Measurements from ENCODE around the gene DNHD1.
A peak's percentile ranks its signal among the peaks of the same experiment; 100 is the strongest.

The DNHD1 gene

DNA sequence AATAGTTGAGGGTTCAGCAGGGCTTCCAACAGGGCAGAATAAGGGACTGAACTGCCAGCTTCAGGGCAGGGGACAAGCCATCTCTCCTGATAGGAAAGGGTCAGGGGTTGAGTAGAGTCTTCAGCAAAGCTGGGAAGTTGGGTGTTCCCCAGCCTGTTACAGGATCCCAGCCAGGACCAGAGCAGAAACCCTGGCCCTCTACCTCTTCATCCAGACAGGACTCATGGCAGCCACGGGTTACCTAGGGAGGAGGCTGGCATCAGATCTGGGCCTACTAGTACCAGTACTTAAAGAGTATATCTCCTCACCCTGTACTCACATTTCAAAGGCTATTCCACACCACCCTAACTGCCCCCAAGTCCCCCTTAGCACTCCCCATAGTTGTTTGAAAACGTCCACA is 117.4 kb downstream of the DNHD1 start:
- TF ChIP-seq, protein P1, sequence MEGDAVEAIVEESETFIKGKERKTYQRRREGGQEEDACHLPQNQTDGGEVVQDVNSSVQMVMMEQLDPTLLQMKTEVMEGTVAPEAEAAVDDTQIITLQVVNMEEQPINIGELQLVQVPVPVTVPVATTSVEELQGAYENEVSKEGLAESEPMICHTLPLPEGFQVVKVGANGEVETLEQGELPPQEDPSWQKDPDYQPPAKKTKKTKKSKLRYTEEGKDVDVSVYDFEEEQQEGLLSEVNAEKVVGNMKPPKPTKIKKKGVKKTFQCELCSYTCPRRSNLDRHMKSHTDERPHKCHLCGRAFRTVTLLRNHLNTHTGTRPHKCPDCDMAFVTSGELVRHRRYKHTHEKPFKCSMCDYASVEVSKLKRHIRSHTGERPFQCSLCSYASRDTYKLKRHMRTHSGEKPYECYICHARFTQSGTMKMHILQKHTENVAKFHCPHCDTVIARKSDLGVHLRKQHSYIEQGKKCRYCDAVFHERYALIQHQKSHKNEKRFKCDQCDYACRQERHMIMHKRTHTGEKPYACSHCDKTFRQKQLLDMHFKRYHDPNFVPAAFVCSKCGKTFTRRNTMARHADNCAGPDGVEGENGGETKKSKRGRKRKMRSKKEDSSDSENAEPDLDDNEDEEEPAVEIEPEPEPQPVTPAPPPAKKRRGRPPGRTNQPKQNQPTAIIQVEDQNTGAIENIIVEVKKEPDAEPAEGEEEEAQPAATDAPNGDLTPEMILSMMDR (IDR thresholded peaks at IDR 0.05; ENCODE audit: low read depth, low read length), result no peak
- no peak for DNase-seq (ENCODE audit: low read depth in 2 of 2)
- no peak overlapping the region for H3K4me3 ChIP-seq (replicated peaks in 1 of 2; ENCODE audit: low read depth in 2 of 2, low read length in 2 of 2)

DNA sequence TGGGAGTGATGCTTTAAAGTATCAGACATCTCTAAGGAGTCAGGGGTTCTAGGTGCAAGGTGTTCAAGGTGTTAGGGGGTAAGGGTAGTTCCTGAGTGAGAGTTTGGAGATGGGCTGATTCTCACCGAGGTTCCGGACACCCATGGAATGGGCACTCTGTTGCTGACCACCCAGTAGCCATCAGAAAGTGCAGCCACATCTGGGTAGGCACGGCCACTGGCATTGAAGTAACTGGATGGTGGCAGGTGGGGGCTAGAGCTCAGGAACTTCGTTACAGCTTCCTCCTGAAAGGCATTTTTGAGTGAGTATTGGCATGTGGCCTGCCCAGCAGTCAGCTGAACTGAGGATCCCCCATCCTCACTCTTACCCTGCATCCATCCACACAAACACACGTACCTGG is 118.0 kb downstream of the DNHD1 start:
- no peak overlapping the region for H3K4me3 ChIP-seq (replicated peaks in 1 of 2; ENCODE audit: low read depth in 2 of 2, low read length in 2 of 2)
- no peak for DNase-seq (ENCODE audit: low read depth in 2 of 2)
- TF ChIP-seq, protein P1 (IDR thresholded peaks at IDR 0.05; ENCODE audit: low read depth, low read length), result no peak

DNA sequence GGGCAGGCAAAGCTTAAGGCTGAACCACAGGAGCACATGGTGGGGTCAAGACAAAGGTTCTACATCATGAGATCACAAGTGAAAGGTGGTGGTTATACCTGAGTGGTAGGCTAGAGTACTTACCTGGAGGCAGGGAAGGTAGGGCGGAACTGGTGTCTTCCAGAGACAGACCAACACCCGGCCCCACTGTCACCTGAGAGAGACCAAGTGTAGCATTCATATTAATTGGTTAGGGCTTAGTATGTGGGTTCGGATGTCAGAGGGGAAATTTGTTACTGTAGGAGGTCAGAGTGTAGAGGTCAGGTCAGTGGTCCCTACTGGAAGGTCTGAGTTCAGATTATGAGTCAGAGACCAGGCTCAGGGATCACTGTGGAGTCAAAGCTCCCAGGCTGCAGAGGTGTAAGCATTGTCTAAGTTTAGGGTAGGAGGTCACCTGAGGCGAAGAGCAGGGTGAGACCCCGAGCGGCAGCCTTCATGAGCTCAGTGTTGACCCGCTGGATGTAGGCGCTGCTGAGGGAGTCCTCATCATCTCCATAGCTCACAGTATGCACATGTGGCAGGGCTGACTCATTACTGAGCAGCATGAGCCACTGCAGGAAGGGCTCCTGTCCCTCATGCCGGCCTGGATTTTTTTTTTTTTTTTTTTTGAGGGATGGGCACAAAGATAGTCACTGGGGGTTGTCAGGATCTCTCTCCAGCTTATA is 119.0 kb downstream of the DNHD1 start:
- TF ChIP-seq, protein P1 (IDR thresholded peaks at IDR 0.05; ENCODE audit: low read depth, low read length), result no peak
- DNase-seq (ENCODE audit: low read depth in 2 of 2), result peak in 1 of 2 donors; percentile 48

DNA sequence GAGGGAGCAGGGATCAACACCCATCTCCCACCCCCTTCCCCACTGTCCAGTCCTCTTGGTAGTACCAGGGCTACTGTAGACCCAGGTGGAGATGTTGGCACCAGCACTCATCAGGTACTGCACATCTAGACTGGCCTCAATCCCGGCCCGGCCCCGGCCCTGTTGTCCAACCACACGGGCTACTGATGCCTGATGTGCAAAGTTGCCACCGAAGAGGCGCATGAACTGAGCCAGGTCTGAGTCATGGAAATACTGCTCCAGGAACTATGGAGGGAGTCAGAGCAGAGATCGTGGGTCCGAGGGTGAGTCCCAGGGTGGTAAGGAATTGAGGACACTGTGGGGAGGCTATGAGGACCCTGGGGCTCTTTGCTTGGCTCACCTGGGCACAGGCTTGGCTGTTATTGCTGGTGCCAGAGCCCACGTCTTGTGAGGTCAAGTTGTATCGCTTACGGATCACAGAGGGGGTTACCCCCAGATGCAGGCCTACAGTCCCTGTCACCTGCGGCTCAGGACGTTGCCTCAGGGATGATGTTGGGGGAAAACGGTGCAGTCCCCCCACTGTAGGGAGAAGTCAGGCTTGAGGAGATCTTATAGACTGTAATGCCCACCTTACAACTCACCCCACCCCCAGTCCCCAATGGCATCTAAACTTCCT is 119.6 kb downstream of the DNHD1 start:
- no peak overlapping the region for H3K4me3 ChIP-seq (replicated peaks in 1 of 2; ENCODE audit: low read depth in 2 of 2, low read length in 2 of 2)
- TF ChIP-seq, protein P1 (IDR thresholded peaks at IDR 0.05; ENCODE audit: low read depth, low read length), result no peak
- DNase-seq (ENCODE audit: low read depth in 2 of 2), result no peak

More for the DNA sequence above, 119.0 kb downstream of the DNHD1 start:
- no peak overlapping the region for H3K4me3 ChIP-seq (replicated peaks in 1 of 2; ENCODE audit: low read depth in 2 of 2, low read length in 2 of 2)

DNA sequence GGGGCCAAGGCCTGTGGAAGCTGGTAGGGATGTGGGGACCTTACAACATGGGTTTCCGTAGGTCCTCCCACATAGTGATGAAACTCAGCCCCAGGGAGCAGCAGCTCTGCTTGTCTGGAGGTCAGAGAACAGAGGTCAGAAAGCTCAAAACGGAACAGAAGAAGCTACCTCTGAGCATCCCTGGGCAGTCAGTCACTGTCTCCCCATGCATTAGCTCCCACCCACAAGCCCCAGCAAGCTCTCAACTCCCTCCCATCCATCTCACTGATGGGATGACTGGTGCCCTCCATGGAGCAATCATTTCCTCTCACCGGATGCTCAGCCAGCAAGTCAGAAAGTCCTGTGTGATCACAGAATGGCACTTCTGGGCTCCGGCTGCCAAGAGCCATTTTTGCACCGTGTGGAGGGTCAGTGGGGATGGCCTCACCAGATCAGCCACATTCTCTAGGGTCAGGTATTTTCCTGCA is 120.3 kb downstream of the DNHD1 start:
- peak in 1 of 2 donors; percentile 52 for DNase-seq (ENCODE audit: low read depth in 2 of 2)
- peak overlapping the region in 1 of 2 donors; percentile 86 for H3K4me3 ChIP-seq (replicated peaks in 1 of 2; ENCODE audit: low read depth in 2 of 2, low read length in 2 of 2)
- TF ChIP-seq, protein P1 (IDR thresholded peaks at IDR 0.05; ENCODE audit: low read depth, low read length), result no peak

DNA sequence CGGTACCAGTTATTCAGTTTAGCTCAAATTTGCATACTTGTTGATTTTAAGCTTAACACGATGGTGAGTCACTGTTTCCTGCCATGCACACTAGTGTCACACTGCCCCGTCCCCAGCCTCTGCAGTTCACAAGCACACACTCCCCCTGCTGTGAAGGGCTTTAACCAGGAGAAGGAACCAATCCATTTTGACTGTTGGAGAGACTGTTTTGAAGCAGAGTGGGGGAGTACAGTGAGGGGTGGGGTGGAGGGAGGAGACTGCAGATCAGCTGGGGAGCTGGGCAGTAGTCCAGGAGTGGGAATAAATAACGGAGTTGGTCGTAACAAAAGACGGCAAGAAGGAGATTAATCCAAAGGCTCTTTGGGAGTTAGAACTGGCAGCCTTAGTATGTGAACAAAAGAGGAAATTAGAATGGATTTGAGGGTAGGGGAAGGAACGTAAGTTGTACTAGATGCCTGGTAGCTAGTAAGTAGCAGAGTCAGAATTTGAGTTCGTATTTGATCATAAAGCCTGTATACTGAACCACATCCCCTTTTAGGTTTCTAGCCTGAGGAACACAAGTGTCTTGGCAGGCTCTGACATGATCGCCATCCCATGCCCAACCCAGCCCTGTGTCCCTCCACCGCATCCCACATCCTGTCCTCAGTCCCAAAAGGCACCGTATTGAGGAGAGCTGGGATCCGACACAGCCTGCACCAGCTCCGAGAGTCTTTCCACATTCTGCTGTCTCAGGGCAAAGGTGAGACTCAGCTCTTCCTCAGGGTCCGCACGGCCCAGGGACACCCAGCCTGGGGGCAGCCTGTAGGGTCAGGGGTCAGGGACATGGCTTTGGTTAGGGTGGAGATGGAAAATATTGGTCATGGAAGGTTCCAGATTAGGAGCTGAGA is 121.3 kb downstream of the DNHD1 start:
- peak; percentile 65 to 89 for DNase-seq (ENCODE audit: low read depth in 2 of 2)
- TF ChIP-seq, protein P1 (IDR thresholded peaks at IDR 0.05; ENCODE audit: low read depth, low read length), result no peak
- peak overlapping the region; percentile 74 to 86 for H3K4me3 ChIP-seq (replicated peaks in 1 of 2; ENCODE audit: low read depth in 2 of 2, low read length in 2 of 2)

Data from cardiac fibroblast (primary cell).